HG02588 (cell line): ENCODE data around the gene CPLX4.

Experiments used
- ATAC-seq: cut with Tn5 transposase; IDR thresholded peaks from one replicate; pipeline ENCODE4 v1.9.1; 2021; ENCODE audit warnings: mild to moderate bottlenecking, moderate library complexity; ENCODE audit not compliant: unreplicated experiment

The CPLX4 gene

GRCh38 chr18:59308248-59308937 is 10.1 kb downstream of the CPLX4 start:
- ATAC-seq = peak; percentile 95

GRCh38 chr18:59306640-59307039 is 11.8 kb downstream of the CPLX4 start:
- ATAC-seq = no peak

GRCh38 chr18:59305295-59305694 is 13.2 kb downstream of the CPLX4 start:
- ATAC-seq = no peak

- no peak for ATAC-seq
Observed at GRCh38 chr18:59303656-59304195, 14.7 kb downstream of the CPLX4 start.

GRCh38 chr18:59303006-59303405 is 15.4 kb downstream of the CPLX4 start:
- no peak for ATAC-seq

GRCh38 chr18:59301929-59302328 is 16.5 kb downstream of the CPLX4 start:
- no peak for ATAC-seq

GRCh38 chr18:59300676-59301285 is 17.7 kb downstream of the CPLX4 start:
- no peak for ATAC-seq

GRCh38 chr18:59298871-59299270 is 19.6 kb downstream of the CPLX4 start:
- no peak for ATAC-seq

- no peak for ATAC-seq
Observed at GRCh38 chr18:59293317-59293716, 25.1 kb downstream of the CPLX4 start.

GRCh38 chr18:59286341-59286740 is 32.1 kb downstream of the CPLX4 start:
- no peak for ATAC-seq

- no peak for ATAC-seq
Observed at GRCh38 chr18:59282341-59282740, 36.1 kb downstream of the CPLX4 start.

GRCh38 chr18:59279722-59280121 is 38.7 kb downstream of the CPLX4 start:
- no peak for ATAC-seq

- no peak for ATAC-seq
Observed at GRCh38 chr18:59279193-59279592, 39.3 kb downstream of the CPLX4 start.

- ATAC-seq = no peak
Observed at GRCh38 chr18:59278793-59279192, 39.7 kb downstream of the CPLX4 start.

GRCh38 chr18:59276047-59276446 is 42.4 kb downstream of the CPLX4 start:
- ATAC-seq = no peak

GRCh38 chr18:59275406-59275949 is 43.0 kb downstream of the CPLX4 start:
- no peak for ATAC-seq

GRCh38 chr18:59274533-59274928 is 43.9 kb downstream of the CPLX4 start:
- ATAC-seq = no peak

GRCh38 chr18:59273759-59274532 is 44.5 kb downstream of the CPLX4 start:
- ATAC-seq = no peak

GRCh38 chr18:59272891-59273758 is 45.3 kb downstream of the CPLX4 start, which contains the start of gene RAX:
RAX (minus strand) TSS chr18:59273454; CDS start chr18:59273206, 248 bp downstream.
- no peak for ATAC-seq

- peak; percentile 41 for ATAC-seq
Observed at GRCh38 chr18:59272221-59272888, 46.1 kb downstream of the CPLX4 start.
